ENCODE data around the gene UHMK1. TPM values are rescaled to one million over a fixed set of nuclear protein-coding genes. Genes with fewer than 3 reads are reported as not detected.
"Not testable (repeated sequence)": the region's sequence is repeated elsewhere in the genome, so short reads cannot be mapped to it uniquely, and the experiment has no call there.

UHMK1 gene
- total RNA-seq, 2 experiments from 2014 or later, result 44.7 to 45.6 TPM

DNA sequence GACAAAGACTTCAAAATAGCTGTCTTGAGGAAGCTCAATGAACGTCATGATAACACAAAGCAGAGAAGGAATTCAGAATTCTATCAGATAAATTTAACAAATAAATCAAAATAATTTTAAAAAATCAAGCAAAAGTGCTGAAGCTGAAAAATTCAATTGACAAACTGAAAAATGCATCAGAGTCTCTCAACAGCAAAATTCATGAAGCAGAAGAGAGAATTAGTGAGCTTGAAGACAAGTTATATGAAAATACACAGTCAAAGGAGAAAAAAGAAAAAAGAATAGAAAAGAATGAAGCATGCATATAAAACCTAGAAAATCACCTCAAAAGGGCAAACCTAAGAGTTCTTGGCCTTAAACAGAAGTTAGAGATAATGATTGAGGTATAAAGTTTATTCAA lies 21.0 kb upstream of the UHMK1 start:
- ATAC-seq, result no peak
- ChIA-PET CTCF (no interaction called here), POLR2A (no interaction called here)
- TF ChIP-seq, protein P1, sequence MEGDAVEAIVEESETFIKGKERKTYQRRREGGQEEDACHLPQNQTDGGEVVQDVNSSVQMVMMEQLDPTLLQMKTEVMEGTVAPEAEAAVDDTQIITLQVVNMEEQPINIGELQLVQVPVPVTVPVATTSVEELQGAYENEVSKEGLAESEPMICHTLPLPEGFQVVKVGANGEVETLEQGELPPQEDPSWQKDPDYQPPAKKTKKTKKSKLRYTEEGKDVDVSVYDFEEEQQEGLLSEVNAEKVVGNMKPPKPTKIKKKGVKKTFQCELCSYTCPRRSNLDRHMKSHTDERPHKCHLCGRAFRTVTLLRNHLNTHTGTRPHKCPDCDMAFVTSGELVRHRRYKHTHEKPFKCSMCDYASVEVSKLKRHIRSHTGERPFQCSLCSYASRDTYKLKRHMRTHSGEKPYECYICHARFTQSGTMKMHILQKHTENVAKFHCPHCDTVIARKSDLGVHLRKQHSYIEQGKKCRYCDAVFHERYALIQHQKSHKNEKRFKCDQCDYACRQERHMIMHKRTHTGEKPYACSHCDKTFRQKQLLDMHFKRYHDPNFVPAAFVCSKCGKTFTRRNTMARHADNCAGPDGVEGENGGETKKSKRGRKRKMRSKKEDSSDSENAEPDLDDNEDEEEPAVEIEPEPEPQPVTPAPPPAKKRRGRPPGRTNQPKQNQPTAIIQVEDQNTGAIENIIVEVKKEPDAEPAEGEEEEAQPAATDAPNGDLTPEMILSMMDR (IDR thresholded peaks at IDR 0.05), result no peak
- Mint-ChIP-seq H3K4me3 (no peak overlapping the region), H3K27ac (no peak overlapping the region), H3K27me3 (peaks cover 15% of the 10 kb centered on the region), H3K4me1 (ENCODE audit: low read depth) (no peaks in the 10 kb centered on the region), H3K36me3 (ENCODE audit: low read depth) (peaks cover 2% of the 10 kb centered on the region), H3K9me3 (peaks cover 7% of the 10 kb centered on the region)
- intact Hi-C loops (cut with micrococcal nuclease), result no loop called here
- no peak for DNase-seq

DNA sequence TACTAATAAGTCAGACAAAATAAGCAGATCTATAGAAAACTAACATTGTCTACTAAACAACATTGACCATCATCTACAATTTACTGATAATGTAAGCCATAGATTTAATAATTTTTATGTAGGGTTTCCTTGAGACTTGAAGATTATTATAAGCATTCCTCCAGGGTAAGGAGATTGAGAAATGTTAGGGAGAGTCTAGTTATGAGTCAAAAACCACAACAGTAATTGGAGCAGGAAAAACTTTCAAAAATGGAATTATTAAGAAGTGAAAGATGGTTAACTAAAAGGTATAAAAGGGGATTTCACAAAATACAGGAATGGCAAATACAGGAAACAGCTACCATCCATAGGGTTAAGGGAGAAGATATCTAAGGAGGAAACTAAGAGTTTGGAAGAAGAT lies 12.4 kb upstream of the UHMK1 start:
- Mint-ChIP-seq H3K9me3 (peaks cover 1% of the 10 kb centered on the region), H3K4me1 (ENCODE audit: low read depth) (no peaks in the 10 kb centered on the region), H3K36me3 (ENCODE audit: low read depth) (no peaks in the 10 kb centered on the region), H3K27ac (no peak overlapping the region), H3K4me3 (no peak overlapping the region), H3K27me3 (peaks cover 13% of the 10 kb centered on the region)
- DNase-seq (no peak), ATAC-seq (no peak)
- ChIA-PET CTCF (interaction anchor here (1.3 kb wide), 1 partner anchor 15 kb away, joined by 3 read pairs; no protein-coding TSS in a partner anchor), POLR2A (no interaction called here)
- TF ChIP-seq, protein P1 (IDR thresholded peaks at IDR 0.05), result no peak
- intact Hi-C loops (cut with micrococcal nuclease), result no loop called here

DNA sequence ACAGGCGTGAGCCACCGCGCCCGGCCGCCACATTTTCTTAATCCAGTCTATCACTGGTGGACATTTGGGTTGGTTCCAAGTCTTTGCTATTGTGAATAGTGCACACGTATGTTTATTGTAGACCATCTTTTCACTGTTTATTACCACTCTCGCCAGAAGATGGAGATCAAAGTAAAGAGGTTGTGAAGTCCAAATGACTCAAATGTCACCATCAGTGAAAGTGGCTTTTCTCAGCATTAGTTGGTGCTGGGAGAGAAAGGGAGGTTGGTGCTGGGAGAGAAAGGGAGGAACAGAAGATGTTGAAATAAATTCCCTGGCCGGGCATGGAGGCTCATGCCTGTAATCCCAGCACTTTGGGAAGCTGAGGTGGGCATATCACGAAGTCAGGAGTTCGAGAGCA lies 10.4 kb upstream of the UHMK1 start:
- ATAC-seq (no peak), DNase-seq (no peak)
- CTCF ChIA-PET, result no interaction called here
- intact Hi-C loops (cut with micrococcal nuclease), result no loop called here
- no peak overlapping the region for H3K4me3 Mint-ChIP-seq
- H3K36me3 Mint-ChIP-seq (ENCODE audit: low read depth), result no peaks in the 10 kb centered on the region
- TF ChIP-seq, protein P1 (IDR thresholded peaks at IDR 0.05), result no peak
- POLR2A ChIA-PET, result no interaction called here
- H3K27me3 Mint-ChIP-seq, result peaks cover 15% of the 10 kb centered on the region
- H3K9me3 Mint-ChIP-seq, result no peaks in the 10 kb centered on the region
- H3K27ac Mint-ChIP-seq, result no peak overlapping the region
- H3K4me1 Mint-ChIP-seq (ENCODE audit: low read depth), result no peaks in the 10 kb centered on the region

DNA sequence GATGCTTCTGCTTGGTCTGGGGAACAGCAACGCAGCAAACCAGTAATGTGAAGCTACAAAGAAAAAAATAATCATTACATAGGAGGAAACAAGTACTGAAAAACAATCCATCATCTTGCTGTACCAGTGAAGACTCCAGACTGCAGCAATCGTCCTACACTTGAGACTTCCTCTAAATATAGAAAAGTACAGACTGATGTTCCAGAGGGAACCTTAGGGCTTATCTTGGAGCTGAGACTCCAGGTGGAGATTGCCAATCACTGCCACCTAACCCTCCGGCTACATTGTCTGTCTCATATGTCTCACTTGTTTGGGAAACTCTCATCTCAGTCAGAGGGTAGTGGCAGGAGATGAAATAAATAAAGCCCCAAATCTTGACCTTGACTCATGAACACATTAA lies 9.4 kb upstream of the UHMK1 start:
- H3K27me3 Mint-ChIP-seq, result peaks cover 15% of the 10 kb centered on the region
- no peaks in the 10 kb centered on the region for H3K36me3 Mint-ChIP-seq (ENCODE audit: low read depth)
- intact Hi-C loops (cut with micrococcal nuclease), result no loop called here
- ChIA-PET POLR2A (no interaction called here), CTCF (no interaction called here)
- TF ChIP-seq, protein P1 (IDR thresholded peaks at IDR 0.05), result no peak
- H3K4me3 Mint-ChIP-seq, result no peak overlapping the region
- H3K4me1 Mint-ChIP-seq (ENCODE audit: low read depth), result no peaks in the 10 kb centered on the region
- ATAC-seq (no peak), DNase-seq (no peak)
- H3K9me3 Mint-ChIP-seq, result no peaks in the 10 kb centered on the region
- no peak overlapping the region for H3K27ac Mint-ChIP-seq

DNA sequence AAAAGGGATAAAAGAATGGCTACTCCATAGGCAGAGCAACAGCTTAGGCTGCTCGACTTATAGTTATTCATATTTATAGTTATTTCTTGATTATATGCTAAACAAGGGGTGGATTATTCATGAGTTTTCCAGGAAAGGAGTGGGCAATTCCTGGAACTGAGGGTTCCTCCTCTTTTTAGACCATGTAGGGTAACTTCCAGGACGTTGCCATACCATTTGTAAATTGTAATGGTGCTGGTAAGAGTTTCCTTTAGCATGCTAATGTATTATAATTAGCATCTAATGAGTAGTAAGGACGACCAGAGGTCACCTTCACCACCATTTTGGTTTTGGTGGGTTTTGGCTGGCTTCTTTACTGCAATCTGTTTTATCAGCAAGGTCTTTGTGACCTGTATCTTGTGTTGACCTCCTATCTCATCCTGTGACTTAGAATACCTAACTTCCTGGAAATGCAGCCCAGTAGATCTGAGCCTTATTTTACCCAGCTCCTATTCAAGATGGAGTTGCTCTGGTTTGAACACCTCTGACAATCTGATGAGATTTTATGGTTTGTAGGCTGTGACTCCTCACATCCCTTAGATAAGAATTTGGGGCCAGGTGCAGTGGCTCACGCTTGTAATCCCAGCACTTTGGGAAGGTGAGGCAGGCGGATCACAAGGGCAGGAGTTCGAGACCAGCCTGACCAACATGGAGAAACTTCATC lies 1.9 kb upstream of the UHMK1 start:
- H3K4me3 Mint-ChIP-seq, H3K27ac Mint-ChIP-seq, ATAC-seq, CTCF ChIA-PET, POLR2A ChIA-PET, H3K27me3 Mint-ChIP-seq, H3K9me3 Mint-ChIP-seq, DNase-seq: not testable (repeated sequence)
- H3K36me3 Mint-ChIP-seq (ENCODE audit: low read depth), result peaks cover 15% of the 10 kb centered on the region
- peaks cover 30% of the 10 kb centered on the region for H3K4me1 Mint-ChIP-seq (ENCODE audit: low read depth)
- intact Hi-C loops (cut with micrococcal nuclease), result loop anchor here (5.0 kb wide), 1 partner anchor 67 kb away; the partner anchor contains the start of gene UAP1
